GM21367 (cell line): ENCODE results near the gene HSD17B11.
"Not testable (repeated sequence)": the region's sequence is repeated elsewhere in the genome, so short reads cannot be mapped to it uniquely, and the experiment has no call there.

ENCODE experiments used
- ATAC-seq: cut with Tn5 transposase; IDR thresholded peaks from one replicate; pipeline ENCODE4 v1.9.1; 2021; ENCODE audit not compliant: unreplicated experiment

The HSD17B11 gene

GRCh38 chr4:87360338-87360935, 30.6 kb downstream of the HSD17B11 start:
- no peak for ATAC-seq

GRCh38 chr4:87359258-87359657, 31.7 kb downstream of the HSD17B11 start:
- no peak for ATAC-seq

- ATAC-seq: no peak
Observed at GRCh38 chr4:87356832-87357526, 34.0 kb downstream of the HSD17B11 start.

- no peak for ATAC-seq
Observed at GRCh38 chr4:87354168-87355102, 36.6 kb downstream of the HSD17B11 start.

- ATAC-seq: peak; percentile 91
Observed at GRCh38 chr4:87353592-87353991, 37.4 kb downstream of the HSD17B11 start.

DNA sequence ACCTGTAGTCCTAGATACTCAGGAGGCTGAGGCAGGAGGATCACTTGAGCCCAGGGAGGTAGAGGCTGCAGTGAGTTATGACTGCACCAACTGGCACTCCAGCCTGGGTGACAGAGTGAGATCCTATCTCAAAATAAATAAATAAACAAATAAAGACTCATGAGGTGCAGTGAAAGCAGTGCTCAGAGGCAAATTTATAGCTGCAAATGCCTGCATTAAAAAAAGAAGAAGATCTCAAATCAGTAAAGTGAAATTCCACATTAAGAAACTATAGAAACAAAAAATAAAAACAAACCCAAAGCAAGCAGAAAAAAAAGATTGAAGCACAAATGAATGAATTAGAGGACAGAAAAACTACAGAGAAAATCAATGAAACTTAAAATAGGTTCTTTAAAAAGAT, 45.8 kb downstream of the HSD17B11 start:
- ATAC-seq: no peak

DNA sequence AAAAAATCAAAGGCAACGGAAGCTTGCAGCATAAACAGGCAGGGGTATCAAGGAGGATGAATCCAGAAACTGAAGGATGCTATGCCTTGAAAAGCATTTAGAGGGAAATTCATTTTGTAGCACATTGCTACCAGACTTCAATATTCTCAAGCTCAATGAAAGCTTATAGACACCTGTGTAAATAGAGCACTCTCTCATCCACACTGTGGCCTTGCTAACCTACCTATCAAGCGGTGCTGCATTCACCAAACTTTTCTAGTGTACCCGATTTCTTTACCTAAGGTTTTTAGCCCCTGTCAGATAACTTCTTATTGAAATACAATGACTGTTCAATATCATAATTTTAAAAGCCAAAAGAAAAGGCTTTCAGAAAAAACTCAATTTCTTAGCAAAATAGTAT, 48.1 kb downstream of the HSD17B11 start:
- ATAC-seq: no peak

DNA sequence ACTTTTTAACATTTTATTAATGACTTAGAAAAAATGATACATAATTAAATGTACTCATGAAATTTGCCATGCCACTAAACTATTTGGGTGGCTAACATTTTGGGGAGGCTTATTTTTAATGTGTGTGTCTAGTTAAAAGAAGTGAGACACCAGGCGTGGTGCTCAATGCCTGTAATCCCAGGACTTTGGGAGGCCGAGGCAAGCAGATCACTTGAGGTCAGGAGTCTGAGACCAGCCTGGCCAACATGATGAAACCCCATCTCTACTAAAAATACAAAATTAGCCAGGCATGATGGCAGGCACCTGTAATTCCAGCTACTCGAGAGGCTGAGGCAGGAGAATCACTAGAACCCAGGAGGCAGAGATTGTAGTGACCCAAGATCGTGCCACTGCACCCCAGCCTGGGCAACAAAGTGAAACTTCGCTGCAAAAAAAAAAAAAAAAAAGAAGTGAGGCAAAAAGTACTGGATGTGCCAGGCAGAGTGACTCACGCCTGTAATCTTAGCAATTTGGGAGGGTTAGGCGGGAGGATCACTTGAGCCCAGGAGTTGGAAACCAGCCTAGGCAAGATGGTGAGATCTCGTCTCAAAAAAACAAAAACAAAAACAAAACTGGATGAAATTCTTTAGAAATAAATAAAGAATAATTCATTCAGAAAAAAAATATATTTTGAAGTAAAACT, 48.9 kb downstream of the HSD17B11 start:
- not testable (repeated sequence) for ATAC-seq

DNA sequence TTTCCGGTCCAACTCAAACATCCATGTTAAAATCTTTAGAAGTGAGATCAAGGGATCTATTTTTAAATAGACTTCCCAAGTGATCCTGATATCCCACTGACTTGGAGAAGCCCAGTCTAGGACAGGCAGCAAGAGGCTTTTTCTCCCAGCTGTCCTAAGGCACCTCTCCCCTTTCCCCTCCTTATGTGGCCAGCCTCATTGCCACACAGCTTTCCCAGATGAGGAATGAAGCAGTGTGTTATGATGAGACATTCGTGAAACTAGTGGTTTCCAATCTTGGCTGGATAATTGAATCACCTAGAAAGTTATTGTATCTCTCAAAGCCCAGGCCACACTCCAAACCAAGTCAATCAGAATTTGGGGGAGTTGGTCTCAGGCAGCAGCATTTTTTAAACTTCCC, 51.5 kb downstream of the HSD17B11 start:
- ATAC-seq: no peak

DNA sequence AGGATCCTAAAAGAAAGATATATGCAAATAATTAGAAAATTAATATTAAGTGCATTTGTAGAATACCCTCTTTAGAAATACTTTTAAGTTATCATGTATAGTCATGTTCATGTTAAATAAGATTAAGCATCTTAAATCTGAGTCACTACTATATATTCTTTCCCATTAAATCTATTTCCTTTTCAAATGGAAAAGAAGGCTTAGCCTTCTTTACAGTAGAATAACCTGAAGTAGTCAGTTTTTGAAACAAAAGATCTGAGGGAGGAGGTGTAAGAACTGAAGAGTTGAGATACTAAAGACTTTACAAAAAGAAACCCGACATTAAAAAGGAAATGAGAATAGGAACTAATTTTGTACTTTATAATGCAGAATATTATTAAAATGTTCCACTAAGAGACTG, 53.6 kb downstream of the HSD17B11 start:
- no peak for ATAC-seq

GRCh38 chr4:87333267-87333666, 57.7 kb downstream of the HSD17B11 start:
- ATAC-seq: no peak

DNA sequence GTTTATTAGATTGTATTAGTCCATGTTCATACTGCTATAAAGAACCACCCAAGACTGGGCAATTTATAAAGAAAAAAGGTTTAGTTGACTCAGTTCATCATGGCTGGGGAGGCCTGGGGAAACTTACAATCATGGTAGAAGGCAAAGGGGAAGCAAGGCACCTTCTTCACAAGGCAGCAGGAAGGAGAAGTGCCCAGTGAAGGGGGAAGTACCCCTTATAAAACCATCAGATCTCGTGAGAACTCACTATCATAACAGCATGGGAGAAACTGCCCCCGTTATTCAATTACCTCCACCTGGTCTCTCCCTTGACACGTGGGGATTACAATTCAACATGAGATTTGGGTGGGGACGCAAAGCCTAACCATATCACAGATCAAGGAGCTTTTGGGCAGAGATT, 60.2 kb downstream of the HSD17B11 start:
- ATAC-seq: no peak

DNA sequence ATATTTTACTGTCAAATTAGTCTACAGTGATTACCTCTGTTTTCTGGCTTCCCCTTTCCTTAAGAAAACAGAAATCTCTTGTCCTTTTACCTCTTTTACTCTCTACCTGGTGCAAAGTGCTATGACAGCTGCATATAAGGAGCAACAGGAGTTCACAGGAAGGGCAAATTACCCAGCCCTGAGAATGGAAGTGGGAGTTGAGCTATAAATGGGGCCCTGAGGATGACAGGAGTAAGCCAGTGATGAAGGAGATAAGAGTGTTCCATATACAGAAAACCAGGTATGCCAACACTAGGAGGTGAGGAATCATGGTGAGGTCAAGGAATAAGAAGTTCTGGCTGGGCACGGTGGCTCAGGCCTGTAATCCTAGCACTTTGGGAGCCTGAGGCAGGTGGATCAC, 63.9 kb downstream of the HSD17B11 start:
- no peak for ATAC-seq

DNA sequence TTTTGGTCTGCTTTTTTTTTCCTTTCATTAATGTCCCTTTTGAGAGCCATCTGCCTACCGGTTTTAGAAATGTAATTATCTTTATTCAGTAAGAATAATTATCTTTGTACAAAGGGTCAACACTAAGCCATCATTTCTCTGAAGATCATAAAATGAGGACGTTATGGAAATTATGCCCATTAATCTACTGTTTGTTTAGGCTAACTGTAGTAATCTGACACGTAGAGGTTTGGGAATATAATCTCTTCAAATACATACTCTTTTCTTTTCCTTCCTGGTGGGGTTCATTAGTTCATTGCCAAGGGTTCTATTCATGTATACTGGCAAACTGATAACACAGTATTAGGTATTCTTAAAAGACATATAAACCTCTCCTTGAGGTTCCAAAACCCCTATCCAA, 64.5 kb downstream of the HSD17B11 start:
- no peak for ATAC-seq

GRCh38 chr4:87322754-87323153, 68.2 kb downstream of the HSD17B11 start, which contains the start of gene HSD17B13:
Gene HSD17B13 (minus strand): TSS chr4:87322882. CDS start chr4:87322841, 41 bp downstream.
- ATAC-seq: no peak

DNA sequence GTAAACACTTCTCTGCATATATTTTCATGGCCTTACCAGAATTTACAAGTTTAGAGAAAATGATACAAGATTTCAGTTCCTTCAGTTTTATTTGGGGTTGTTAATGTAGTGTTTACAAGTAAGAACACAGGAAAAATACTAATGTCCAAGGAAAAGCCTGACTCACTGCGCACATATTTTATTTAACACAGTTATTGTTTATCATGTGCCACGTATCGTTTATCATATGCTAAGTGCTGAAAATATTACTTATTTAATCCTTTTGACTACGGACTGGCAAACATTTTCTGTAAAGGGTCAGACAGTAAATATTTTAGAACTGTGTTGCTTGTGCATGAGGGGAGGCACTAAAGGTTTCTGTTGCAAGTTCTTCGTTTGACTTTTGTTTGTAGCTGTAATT, 69.1 kb downstream of the HSD17B11 start:
- no peak for ATAC-seq

DNA sequence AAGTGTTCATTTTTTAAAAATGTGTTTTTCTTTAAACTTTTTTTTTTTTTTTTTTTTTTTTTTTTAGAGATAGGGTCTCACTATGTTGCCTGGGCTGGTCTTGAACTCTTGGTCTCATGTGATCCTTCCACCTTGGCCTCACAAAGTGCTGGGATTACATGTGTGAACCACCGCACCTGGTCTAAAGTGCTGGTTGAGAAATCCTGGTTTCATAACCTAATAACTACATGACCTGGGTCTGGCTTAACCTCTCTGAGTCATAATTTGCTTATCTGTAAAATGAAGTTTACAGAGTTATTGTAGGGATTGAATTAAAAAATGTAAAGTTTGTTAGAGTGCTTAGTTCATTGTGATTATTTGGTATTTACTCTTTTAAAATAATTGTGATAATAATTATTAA, 73.5 kb downstream of the HSD17B11 start:
- no peak for ATAC-seq

DNA sequence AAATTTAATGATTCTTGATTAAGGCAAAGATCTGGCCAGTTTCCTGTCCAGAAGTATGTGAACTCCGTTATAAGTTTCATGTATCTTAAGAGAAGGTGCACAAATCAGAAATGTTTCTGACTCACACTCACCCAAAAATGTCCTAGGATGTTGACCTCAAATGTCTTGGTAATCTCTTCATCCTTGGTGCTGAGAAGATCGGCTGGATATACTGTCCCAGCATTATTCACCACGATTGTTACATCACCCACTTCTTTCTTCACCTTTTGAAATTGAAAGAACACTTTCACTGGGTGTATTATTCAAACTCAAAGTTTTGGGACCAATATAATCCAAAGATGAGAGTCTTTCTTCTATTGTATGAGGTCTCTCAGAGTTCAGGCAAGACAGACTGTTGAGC, 74.0 kb downstream of the HSD17B11 start:
- ATAC-seq: no peak

DNA sequence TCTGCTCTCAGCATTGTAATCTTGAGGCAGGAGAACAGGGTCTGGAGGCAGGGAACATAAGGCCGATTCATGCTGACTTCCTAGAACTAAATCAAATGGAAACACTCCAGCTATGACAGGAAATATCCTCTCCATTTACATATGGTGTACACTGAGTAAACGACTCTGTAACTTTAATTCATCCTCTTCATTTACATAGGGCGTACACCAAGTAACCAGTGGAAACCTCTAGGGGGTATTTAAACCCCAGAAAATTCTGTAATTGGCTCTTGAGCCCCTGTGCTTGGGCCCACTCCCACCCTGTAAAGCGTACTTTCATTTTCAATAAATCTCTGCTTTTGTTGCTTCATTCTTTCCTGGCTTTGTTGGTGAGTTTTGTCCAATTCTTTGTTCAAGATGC, 76.0 kb downstream of the HSD17B11 start:
- not testable (repeated sequence) for ATAC-seq

DNA sequence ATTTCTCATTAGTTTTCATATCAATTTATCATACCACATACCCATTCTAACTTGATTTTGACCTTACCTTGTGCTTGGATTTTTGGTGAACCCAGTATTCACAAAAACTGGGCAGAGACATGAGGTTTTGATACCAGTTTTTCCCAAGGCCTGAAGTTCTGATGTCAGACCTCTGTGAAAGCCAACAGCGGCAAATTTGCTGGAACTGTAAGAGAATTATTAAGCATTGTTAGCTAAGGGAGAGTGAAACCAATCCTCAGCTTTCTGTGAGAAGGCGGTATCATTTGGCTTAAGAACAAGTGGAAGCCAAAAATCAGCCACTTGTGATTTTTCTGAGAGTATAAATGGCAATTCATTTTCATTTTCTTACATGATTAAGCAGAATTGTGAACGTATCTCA, 77.2 kb downstream of the HSD17B11 start:
- no peak for ATAC-seq

GRCh38 chr4:87311684-87312083, 79.3 kb downstream of the HSD17B11 start:
- ATAC-seq: no peak
